Stimulated activated CD8-positive, alpha-beta memory T cell treated with anti-CD3 and anti-CD28 coated beads, Interleukin-4, amount 100 ng/mL, for 1 hour (primary cell): Measurements from ENCODE around the gene APOC1.
A peak's percentile ranks its signal among the peaks of the same experiment; 100 is the strongest.
"Not testable (repeated sequence)": the region's sequence is repeated elsewhere in the genome, so short reads cannot be mapped to it uniquely, and the experiment has no call there.

Experiments used
- DNase-seq, 2 donors: peaks; one replicate each; pipeline ENCODE4 v3.0.0-alpha.2; 2020; ENCODE audit warnings: low read depth in 2 of 2, low spot score in 1 of 2

Gene APOC1

DNA sequence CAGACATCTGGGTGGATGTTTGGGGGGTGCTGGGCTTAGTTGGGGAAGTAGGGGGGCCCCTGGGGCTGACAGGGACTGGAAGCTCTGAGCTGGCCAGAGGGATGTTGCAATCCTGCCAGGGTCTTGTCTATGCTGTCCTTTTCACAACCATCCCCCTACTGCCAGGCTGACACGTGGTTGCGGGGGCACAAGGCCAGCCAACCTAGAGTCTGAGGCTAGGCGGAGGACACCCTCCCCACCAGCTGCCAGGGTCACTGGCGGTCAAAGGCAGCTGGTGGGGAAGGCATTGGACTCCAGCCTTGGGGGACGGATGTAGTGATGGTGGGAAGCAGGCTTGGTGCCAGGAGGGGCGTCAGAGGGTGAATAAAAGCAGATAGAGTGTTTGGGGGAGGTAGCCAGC lies 1.6 kb upstream of the APOC1 start:
- no peak for DNase-seq

GRCh38 chr19:44913512-44914432 lies 636 bp upstream of the APOC1 start:
- not testable (repeated sequence) for DNase-seq

- no peak for DNase-seq
These were observed 9.9 kb downstream of the APOC1 start for GRCh38 chr19:44924243-44924725.

GRCh38 chr19:44925114-44925891 lies 10.9 kb downstream of the APOC1 start:
- DNase-seq: no peak

DNA sequence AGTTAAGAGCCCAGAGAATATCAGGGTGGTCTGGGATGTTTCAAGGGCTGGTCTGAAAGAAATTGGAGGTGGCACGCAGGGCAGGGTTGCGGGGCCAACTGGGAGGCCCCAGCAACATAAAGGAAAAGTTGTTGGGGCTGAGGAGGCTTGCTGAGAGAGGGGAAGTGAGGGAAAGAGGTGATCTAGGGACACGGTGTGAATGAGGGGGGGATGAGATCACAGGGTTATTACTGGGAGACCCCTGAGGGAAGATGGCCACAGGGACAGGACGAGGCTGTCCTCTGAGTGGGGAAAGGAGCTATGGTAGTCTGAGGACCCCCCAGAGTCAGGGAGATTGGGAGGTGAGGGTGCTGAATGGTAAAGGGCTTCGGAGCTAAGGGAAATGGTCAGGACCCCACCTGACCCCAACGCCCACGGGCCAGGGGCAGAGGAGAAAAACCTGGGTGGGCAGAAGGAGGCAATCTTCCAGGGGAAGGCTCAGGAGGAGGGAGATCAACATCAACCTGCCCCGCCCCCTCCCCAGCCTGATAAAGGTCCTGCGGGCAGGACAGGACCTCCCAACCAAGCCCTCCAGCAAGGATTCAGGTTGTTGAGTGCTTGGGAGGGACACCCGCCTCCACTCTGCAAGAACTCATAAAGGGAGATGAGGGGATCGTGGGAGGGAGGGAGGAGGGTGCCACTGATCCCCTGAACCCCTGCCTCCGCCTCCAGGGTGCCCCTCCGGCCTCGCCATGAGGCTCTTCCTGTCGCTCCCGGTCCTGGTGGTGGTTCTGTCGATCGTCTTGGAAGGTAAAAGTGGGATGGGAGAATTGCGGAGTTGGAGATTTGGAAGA lies 12.1 kb downstream of the APOC1 start:
- DNase-seq: not testable (repeated sequence)

DNA sequence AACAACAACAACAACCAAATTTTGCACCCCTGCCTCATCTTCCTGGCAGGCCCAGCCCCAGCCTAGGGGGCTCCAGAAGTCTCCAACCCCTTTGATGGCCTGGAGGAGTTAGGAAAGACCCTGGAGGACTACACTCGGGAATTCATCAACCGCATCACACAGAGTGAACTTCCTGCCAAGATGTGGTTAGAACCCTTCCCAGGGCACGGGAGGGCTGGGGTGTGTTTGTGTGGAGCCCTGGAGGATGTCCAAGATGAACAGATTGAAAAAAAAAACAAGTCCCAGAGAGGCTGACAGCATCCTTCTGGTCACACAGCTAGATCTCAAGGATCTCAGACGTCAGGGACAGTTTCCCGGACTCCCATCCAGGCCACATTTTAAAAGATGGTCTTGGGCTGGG lies 13.3 kb downstream of the APOC1 start:
- no peak for DNase-seq

GRCh38 chr19:44930088-44930487 lies 15.7 kb downstream of the APOC1 start:
- DNase-seq: no peak

- no peak for DNase-seq
These were observed 17.1 kb downstream of the APOC1 start for GRCh38 chr19:44931541-44931940.

DNA sequence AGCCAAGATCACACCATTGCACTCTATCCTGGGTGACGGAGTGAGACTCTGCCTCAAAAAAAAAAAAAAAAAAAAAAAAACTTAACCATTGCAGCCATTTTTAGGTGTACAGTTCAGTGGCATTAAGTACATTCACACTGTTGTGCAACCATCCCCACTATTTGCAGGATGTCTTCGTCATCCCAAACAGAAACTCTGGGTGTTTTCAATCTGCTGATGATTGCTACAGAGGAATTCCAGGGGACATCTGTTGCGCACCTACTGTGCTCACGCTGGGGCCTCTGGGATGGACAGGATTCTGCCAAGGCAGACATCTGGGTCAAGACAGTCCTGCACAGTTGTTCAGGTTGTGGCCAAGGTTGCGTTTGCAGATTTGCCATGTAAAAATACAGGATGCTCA lies 25.3 kb downstream of the APOC1 start:
- no peak for DNase-seq

DNA sequence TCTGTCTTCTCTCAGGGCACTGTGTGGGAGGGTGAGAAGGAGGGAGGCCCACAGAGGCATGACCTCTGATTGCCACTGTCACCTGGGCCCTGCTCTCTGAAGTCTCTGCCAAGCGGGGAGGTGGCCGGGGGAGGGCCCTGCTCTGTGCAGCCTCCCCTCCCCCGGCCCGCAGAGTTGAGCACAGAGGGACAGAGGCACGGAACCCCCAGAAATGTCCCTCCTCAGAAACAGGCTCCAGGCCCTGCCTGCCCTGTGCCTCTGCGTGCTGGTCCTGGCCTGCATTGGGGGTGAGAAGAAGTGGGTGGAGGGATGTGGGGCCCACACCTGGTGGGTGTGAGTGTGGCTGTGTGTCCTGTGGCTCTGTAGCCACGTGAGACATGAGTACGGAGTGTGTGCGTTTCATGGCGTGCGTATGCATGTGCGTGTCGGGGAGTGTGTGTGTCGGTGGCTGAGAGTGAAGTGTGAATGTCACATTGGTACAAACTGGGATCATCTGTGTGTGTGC lies 27.7 kb downstream of the APOC1 start, which contains the start of gene APOC4:
APOC4 (plus strand) TSS at position 171 of the 505 bp plus-strand sequence; CDS start at position 212, 41 bp downstream.
- DNase-seq: no peak

DNA sequence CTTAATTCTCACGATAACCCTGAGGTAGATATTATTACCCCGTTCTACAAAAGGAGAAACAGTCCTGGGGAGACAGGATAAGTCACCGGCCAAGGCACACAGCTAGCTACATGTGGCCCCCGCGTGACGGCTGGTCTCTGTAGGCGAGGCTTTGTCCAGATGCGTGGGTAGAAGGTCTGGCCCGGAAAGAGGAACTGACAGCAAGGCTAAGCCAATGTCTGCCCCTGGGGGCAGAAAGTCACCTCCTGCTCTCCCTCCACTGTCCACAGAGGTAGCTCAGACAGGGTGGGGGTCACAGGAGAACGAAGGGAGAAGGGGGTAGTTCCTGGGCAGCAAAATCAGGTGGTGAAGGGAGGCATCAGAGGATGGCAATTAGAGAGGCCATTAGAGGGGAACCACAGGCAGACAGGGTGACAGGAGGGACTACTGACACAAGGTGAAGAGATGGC lies 29.4 kb downstream of the APOC1 start:
- DNase-seq: no peak

DNA sequence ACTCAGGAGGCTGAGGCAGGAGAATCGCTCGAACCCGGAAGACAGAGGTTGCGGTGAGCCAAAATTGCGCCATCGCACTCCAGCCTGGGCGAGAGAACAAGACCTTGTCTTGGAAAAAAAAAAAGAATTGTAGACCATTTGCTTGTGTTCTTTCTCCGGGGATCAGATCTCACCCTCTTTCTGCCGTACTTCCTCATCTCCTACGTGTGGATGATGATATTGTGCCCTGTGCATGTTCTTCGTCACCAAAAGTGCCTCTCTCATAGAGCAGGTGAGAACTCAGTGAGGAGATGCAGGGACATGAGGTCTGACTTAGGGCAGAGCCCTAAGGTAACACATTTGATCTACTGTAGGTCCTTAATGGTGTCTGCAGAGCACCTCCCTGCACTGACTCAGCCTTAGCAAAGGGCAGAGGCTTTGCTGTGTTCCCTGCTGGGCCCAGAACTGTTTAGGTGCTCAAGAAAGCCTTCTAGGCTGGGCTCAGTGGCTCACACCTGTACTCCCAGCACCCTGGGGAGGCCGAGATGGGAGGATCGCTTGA lies 32.7 kb downstream of the APOC1 start:
- no peak for DNase-seq

GRCh38 chr19:44948237-44948636 lies 33.8 kb downstream of the APOC1 start:
- DNase-seq: no peak

- DNase-seq: no peak
These were observed 34.5 kb downstream of the APOC1 start for GRCh38 chr19:44948763-44949374.

DNA sequence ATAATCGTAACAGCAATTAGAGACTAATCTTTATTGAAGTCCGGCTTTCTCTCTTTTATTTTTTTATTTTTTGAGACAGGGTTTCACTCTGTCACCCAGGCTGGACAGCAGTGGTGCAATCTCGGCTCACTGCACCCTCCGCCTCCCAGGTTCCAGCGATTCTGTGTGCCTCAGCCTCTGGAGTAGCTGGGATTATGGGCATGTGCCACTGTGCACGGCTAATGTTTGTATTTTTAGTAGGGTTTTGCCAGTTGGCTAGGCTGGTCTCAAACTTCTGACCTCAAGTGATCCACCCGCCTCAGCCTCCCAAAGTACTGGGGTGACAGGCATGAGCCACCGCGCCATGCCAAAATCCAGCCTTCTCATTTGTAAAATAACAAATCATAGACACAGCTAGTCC lies 35.1 kb downstream of the APOC1 start:
- DNase-seq: no peak

- peak; percentile 28 to 39 for DNase-seq
These were observed 37.1 kb downstream of the APOC1 start for GRCh38 chr19:44951179-44952159.

DNA sequence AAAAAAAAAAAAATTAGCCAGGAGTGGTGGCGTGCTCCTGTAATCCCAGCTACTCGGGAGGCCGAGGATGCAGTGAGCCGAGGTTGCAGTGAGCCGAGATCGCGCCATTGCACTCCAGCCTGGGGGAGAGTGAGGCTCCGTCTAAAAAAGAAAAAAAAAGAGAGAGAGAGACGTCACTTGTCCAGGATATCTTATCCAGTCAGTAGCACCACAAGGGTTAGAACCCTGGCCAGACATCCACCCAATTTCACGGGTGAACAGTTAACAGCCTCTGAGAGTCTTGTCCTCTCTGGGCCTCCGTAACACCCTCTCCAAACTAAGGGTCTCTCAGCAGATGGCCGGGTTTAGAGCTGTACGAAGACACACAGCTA lies 39.9 kb downstream of the APOC1 start:
- DNase-seq: no peak

DNA sequence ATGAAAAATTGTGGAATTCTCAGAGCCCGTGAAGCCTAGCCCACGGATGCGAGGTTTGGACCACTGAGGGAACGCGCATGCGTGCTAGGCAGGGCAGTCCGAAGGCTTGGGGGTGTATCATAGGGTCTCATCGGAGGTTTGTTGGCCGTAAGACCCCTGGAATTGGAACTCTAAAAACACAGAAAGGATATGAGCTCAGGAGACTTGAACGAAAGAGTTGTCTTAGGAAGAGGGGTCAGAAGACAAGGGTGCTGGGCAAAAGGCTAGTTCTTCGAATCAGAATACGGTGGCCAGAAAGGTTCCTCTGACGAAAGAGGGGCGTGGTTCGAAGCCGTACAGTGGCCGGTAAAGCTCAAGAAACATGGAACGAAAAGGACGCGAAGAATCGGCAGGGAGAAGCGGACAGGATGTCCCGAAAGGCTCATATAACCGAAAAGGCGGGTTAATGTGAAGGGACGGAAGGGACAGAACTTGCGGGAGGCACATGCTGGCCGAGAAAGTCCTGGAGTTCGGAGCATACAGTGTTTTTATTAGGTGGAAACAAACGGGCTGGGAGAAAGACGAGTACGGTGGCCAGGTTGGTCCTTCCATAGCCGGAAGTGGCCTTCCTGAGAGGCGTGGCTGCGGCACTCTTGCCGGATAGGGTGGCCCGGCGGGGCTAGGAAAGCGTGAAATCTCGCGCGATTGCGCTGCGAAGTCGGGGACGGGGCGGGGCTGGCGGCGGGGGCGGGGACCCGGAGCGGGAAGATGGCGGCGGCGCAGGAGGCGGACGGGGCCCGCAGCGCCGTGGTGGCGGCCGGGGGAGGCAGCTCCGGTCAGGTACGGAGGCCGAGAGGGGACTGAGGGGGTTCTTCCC lies 40.5 kb downstream of the APOC1 start, which contains the start of gene CLPTM1:
CLPTM1 (plus strand) TSS at position 732 of the 856 bp plus-strand sequence; CDS start at position 748, 16 bp downstream.
- DNase-seq: peak; percentile 93 to 94
